Islet of Langerhans (tissue), 1 donor: ENCODE data around the gene ZBTB20.

Experiments
- FAIRE-seq: peaks from one replicate; lab custom pipeline; 2011; peaks lifted over from hg19 to GRCh38; lab: Jason Lieb, UNC

ZBTB20 gene

GRCh38 chr3:114624571-114625181 is 522.4 kb downstream of the ZBTB20 start:
- peak; percentile 100 for FAIRE-seq

DNA sequence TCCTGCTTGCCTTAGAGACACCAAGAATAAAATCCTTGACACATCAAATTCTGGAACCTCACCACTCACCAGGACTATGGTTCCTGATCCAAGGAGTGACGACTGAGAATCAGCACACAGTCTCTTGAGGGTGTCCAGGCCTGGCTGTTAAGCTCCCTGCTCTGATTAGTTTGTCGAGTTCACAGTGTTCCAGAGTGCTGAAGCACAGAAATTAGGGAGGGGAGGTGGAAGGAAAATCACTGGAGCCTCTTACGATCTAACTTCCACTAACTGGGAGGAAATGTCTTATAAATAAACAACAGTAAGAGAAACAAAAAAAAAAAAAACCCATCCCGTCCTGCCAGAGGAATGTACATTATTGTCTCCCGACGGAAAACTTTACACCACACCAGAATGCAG is 523.0 kb downstream of the ZBTB20 start:
- FAIRE-seq, result peak; percentile 24

GRCh38 chr3:114623420-114624046 is 523.6 kb downstream of the ZBTB20 start:
- FAIRE-seq, result peak; percentile 30

DNA sequence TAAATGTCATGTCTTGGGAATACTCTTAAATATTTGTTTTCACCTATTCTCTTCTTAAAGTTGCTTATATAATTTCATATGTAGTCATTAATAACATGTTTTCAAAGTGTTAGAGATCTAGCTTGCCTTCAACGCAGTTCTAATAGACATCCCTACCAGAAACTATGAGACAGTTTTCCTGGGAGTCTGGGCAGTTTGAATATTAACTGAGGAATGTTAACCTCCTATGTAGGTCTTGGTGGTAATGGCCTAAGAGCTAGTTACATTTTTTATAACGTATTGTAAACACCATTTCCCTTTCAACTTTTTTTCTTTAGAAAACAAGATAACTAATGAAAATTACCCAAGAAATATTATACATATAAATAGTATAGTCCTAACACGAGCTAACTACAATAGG is 525.1 kb downstream of the ZBTB20 start:
- FAIRE-seq, result no peak

DNA sequence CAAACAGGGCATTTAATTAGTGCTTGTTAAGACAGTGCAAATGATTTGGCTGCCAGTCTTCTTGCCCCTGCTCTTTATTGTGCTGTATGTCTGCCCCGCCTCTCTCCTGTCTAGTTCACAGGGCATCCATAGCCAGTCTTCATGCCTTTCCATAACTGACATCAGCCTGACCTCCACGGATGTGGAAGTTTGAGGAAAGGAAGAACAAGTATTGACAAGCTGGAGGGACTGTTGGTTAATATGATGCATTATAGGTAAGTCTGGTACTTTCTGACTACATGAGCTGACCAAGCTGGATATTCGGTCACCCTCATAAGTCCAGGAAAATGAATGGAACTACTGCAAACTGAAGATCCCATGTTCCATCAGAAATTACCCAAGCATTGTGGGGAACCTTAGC is 527.3 kb downstream of the ZBTB20 start:
- no peak for FAIRE-seq

GRCh38 chr3:114615523-114616085 is 531.5 kb downstream of the ZBTB20 start:
- FAIRE-seq, result no peak

DNA sequence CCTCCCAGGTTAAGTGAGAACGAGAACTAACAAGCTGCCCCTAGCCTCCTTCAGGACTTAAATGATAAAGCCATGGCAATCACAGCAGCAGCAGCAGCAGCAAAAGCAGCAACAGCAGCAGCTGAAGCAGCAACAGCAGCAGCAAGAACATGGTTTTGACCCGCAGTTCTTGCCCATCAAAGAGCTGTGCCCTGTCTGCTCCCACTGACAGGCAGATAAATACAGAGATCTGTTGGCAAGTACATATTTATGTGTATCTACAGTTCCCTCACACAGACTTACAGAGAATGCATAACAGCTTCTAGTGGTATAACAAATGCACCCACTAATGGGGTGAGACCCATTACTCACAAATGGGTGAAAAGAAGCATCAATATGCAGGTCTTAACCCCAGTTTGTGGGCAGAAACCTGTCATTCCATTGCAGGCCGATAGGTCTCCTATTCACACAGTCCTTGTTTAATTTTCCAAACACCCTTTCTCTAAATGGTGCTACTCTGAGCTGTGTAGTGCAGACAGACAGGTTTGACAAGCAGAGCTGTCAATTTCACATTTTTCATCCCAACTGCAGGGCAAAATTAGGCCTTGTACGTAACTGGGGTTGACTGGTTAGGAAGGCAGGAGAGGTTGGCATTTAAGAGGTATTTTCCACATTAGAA is 537.0 kb downstream of the ZBTB20 start:
- no peak for FAIRE-seq

GRCh38 chr3:114608293-114608692 is 538.8 kb downstream of the ZBTB20 start:
- FAIRE-seq, result no peak

- FAIRE-seq, result no peak
Measured at GRCh38 chr3:114606336-114606735, 540.8 kb downstream of the ZBTB20 start.

GRCh38 chr3:114600571-114600970 is 546.5 kb downstream of the ZBTB20 start:
- FAIRE-seq, result no peak

DNA sequence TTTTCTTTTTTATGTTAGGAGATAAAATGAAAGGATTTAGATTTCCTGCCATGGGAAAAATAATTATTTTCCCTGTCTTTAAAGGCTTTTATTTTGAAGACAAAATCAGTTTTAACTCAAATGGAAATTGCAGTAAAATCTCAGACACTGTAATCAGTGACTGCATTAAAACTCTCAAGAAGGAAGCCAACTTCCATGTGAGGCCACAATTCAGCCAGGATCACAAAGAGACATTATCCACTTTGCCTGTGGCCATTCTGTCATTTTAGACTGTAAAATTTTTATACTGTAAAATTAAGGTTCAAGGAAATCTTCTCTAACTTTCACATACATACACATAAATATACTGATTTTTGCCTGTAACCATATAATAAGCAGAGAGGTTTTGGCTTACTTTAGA is 549.2 kb downstream of the ZBTB20 start:
- no peak for FAIRE-seq

GRCh38 chr3:114597012-114597411 is 550.1 kb downstream of the ZBTB20 start:
- FAIRE-seq, result no peak

- peak; percentile 75 for FAIRE-seq
Measured at GRCh38 chr3:114596147-114596546, 550.9 kb downstream of the ZBTB20 start.

- peak; percentile 9 for FAIRE-seq
Measured at GRCh38 chr3:114595522-114596028, 551.5 kb downstream of the ZBTB20 start.

DNA sequence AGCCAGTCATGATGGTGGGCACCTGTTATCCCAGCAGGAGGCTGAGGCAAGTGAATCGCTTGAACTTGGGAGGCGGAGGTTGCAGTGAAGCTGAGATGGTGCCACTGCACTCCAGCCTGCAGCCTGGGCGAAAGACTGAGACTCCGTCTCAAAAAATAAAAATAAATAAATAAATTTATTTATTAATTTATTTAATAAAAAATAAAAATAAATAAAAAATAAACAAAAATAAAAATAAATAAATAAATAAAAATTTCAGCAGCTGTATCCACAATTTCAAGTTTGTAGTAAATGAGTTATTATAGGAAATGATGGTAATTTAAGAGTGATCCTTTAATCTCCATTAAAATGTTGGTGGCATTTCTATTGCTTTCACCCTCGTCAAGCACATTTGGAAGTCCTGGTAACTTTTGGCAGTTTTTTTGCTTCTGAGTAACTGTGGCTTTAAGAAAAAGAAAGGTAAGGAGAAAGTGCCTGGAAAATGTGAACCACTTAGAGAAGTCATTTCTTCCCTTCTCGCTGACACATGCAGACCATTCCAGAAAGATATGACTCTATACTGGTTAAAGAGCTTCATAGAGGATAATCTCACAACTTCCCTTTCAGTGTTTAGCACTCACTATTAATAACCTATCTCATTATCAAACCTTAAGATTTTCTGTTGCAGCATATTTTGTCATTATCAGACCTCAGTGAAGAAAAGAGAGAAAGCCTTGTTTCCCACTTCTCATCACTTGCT is 556.6 kb downstream of the ZBTB20 start:
- peak; percentile 5 for FAIRE-seq

- FAIRE-seq, result no peak
Measured at GRCh38 chr3:114587986-114588385, 559.1 kb downstream of the ZBTB20 start.

DNA sequence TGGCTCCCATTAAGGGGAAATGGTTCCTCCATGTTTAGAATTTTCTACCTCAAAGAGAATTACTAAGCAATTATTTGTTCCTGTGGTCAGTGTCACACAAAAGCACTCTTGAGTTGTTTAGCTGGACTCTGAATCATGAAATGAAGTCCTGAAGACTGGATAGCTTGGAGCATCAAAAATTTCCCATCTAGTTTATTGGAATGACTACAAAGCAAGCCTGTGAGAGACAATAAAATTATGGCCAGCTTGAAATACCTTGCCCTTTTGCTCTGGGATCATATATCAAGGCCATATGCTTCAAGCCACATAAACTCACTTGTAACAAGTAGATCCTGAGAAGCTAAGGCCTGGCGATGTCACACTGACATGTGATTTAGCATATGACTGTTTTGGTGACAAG is 561.0 kb downstream of the ZBTB20 start:
- FAIRE-seq, result peak; percentile 79

DNA sequence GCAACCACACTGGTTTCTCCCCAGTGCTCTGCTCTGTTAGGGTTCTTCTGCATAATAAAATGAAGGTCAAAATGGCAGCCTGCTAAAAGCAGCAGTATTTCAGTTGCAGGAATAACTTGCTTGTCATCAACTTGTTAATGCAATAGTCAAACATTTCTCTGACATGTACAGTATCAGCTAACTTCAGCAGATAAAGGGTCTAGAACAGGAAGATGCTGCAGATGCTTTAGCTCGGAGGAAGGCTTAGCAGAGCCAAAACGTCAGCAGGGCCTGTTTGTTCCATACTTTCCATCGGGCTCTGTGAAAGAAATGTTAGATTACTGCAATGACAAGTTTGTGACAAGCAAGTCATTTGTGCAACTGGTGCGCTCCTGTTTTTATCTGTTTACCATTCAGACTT is 561.4 kb downstream of the ZBTB20 start:
- no peak for FAIRE-seq

- no peak for FAIRE-seq
Measured at GRCh38 chr3:114584734-114585371, 562.2 kb downstream of the ZBTB20 start.

DNA sequence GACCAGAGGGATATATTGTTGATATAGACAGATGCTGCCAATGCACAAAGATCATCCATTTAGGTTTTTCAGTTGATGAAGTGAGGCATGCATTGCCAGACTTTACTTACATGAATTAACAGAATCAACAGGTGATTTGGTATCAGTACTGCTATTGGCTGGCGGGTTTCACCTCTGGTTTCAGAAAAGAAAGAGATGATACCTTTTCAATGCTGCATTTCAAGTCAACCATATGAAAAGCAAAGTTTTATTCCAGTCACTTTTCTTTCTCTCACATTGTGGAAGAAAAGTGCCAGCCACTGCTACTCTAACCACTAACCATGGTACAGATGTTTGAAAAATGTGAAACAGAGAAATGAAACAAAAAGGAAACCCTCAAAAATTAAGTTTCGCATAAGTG is 564.2 kb downstream of the ZBTB20 start:
- no peak for FAIRE-seq

DNA sequence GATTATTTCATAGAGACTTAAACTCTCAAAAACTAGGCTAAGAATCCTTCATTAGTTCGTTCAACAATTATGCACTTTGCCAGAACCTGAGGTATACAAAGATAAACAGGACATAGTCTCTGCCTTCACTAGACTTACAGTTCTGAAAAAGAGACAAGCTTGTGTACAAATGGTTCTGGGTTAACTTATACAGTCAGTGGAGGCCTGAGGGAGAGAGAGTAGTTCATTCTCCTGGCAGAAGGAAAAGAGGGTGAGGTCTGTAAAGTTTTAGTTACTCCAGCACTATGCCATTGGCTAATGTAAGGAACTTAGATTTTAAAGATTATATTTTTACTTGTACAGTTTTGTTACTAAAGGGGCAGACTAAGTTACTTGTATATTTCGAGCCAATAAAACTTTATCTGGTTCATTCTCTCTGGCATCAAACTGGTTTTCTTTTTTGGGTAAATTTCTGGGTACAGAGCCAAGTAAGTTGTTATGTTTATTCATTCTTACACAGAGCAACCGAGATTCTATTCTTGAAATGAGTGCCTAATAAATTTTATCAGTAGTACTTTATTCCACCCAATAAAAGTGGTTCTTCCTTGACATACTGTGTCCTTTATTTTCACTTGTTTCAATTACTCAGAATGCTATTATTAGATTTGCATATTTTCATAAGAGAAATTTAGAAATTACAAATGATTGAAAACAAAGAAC is 574.6 kb downstream of the ZBTB20 start:
- FAIRE-seq, result no peak
